CD1c-positive myeloid dendritic cell (primary cell): ENCODE results near the gene LAMA2.

Source experiments
- DNase-seq: peaks from one replicate; pipeline ENCODE4 v3.0.0-alpha.2; 2016; ENCODE audit errors: extremely low spot score

LAMA2 gene

GRCh38 chr6:129264480-129265045 is 381.6 kb downstream of the LAMA2 start:
- no peak for DNase-seq

- no peak for DNase-seq
Measured at GRCh38 chr6:129267028-129267427, 384.1 kb downstream of the LAMA2 start.

GRCh38 chr6:129269076-129269475 is 386.1 kb downstream of the LAMA2 start:
- no peak for DNase-seq

GRCh38 chr6:129269891-129270290 is 387.0 kb downstream of the LAMA2 start:
- no peak for DNase-seq

GRCh38 chr6:129270450-129270849 is 387.5 kb downstream of the LAMA2 start:
- no peak for DNase-seq

GRCh38 chr6:129273161-129273560 is 390.2 kb downstream of the LAMA2 start:
- no peak for DNase-seq

GRCh38 chr6:129276461-129276860 is 393.5 kb downstream of the LAMA2 start:
- no peak for DNase-seq

GRCh38 chr6:129276986-129277385 is 394.0 kb downstream of the LAMA2 start:
- DNase-seq, result no peak

GRCh38 chr6:129279343-129280292 is 396.7 kb downstream of the LAMA2 start:
- no peak for DNase-seq

- DNase-seq, result no peak
Measured at GRCh38 chr6:129280293-129280644, 397.3 kb downstream of the LAMA2 start.

GRCh38 chr6:129280749-129281148 is 397.8 kb downstream of the LAMA2 start:
- no peak for DNase-seq

- DNase-seq, result no peak
Measured at GRCh38 chr6:129281168-129281796, 398.3 kb downstream of the LAMA2 start.

- no peak for DNase-seq
Measured at GRCh38 chr6:129282019-129282418, 399.1 kb downstream of the LAMA2 start.

- no peak for DNase-seq
Measured at GRCh38 chr6:129284225-129284624, 401.3 kb downstream of the LAMA2 start.

- DNase-seq, result no peak
Measured at GRCh38 chr6:129287231-129288177, 404.6 kb downstream of the LAMA2 start.

GRCh38 chr6:129289442-129289841 is 406.5 kb downstream of the LAMA2 start:
- no peak for DNase-seq

- no peak for DNase-seq
Measured at GRCh38 chr6:129292836-129293235, 409.9 kb downstream of the LAMA2 start.

- no peak for DNase-seq
Measured at GRCh38 chr6:129297592-129297991, 414.7 kb downstream of the LAMA2 start.

GRCh38 chr6:129302671-129303070 is 419.7 kb downstream of the LAMA2 start:
- DNase-seq, result no peak

- no peak for DNase-seq
Measured at GRCh38 chr6:129306826-129307225, 423.9 kb downstream of the LAMA2 start.

- DNase-seq, result no peak
Measured at GRCh38 chr6:129307845-129308244, 424.9 kb downstream of the LAMA2 start.

- no peak for DNase-seq
Measured at GRCh38 chr6:129309154-129309553, 426.2 kb downstream of the LAMA2 start.
